ENCODE data around the gene PPP3CA. TPM values are rescaled to one million over a fixed set of nuclear protein-coding genes. Genes with fewer than 3 reads are reported as not detected.

PPP3CA gene
- total RNA-seq, 1 donor from 2014 or later, result 48.0 TPM

DNA sequence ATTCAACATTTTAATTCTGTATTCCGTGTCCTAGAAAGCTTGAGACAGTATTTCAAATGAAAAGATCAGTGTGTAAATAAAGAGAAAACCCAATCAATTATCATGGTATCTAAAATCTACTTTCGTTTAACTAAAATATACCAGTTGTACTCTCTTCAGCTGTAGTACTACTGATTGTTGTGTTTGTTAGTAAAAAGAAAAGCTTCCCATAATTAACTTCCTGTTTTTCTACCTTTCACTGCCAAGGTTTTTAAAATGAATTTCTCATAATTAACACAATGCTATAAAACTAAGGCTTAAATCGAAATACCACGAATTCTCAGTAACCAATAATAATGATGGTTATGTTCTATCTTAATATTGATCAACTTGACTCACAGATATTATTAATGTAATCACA is 37.4 kb downstream of the PPP3CA start:
- Histone ChIP-seq H3K4me1 (peaks cover 21% of the 10 kb centered on the region), H3K27ac (no peak overlapping the region), H3K4me3 (no peak overlapping the region), H3K9me3 (no peaks in the 10 kb centered on the region), H3K36me3 (no peaks in the 10 kb centered on the region), H3K27me3 (no peaks in the 10 kb centered on the region)
- DNase-seq, result no peak
- TF ChIP-seq CTCF (IDR thresholded peaks at IDR 0.05), result no peak
- ATAC-seq, result no peak
- intact Hi-C loops (cut with DNase I), result no loop called here

GRCh38 chr4:101307899-101308298 is 39.4 kb downstream of the PPP3CA start:
- no peak for ATAC-seq
- Histone ChIP-seq H3K27ac (no peak overlapping the region), H3K4me3 (no peak overlapping the region), H3K36me3 (no peaks in the 10 kb centered on the region), H3K9me3 (no peaks in the 10 kb centered on the region), H3K27me3 (no peaks in the 10 kb centered on the region), H3K4me1 (peaks cover 28% of the 10 kb centered on the region)
- no peak for DNase-seq
- intact Hi-C loops (cut with DNase I), result no loop called here
- TF ChIP-seq CTCF (IDR thresholded peaks at IDR 0.05), result no peak

DNA sequence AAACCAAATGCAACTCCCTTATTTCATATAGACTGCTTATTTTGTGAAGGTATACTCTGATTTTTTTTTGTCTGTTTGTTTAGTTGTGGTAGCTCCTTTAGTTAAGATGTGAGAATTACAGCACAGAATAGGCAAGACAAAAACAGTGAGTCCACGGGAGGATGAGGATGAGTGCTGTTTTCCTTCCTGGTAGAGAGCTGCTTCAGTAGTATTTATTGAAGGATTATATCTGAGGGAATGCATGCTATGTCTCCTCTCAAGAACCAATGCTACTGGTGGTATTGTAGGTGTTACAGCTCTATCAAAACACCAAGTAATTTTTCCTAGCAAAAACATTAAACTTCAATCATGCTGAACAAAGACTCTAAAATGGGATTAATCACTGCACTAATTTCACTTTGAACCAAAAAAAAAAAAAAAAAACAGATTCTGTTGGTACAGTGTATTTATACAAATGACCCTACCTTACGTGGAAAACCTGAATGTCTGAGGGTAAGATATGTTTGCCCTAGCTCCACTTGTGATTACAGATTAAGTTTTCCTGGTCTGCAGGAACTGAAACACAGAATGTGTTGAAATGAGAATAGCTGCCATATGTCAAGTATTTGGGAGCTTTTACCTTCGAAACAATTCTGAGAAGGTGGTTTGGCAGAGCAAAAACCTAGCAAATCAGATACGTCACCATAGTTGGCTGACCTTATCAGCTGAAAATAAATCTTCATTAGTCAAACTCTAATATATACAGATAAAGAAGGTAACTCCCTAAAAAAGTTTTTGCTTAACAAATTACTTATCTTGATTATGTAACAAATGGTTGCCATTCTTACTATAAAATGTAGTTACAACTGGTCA is 40.3 kb downstream of the PPP3CA start:
- Histone ChIP-seq H3K27me3 (no peaks in the 10 kb centered on the region), H3K9me3 (no peaks in the 10 kb centered on the region), H3K4me3 (peak overlapping the region; percentile 15), H3K4me1 (peaks cover 28% of the 10 kb centered on the region), H3K36me3 (no peaks in the 10 kb centered on the region), H3K27ac (peak overlapping the region; percentile 15)
- TF ChIP-seq CTCF (IDR thresholded peaks at IDR 0.05), result no peak
- no peak for DNase-seq
- intact Hi-C loops (cut with DNase I), result no loop called here
- ATAC-seq, result peak; percentile 76

DNA sequence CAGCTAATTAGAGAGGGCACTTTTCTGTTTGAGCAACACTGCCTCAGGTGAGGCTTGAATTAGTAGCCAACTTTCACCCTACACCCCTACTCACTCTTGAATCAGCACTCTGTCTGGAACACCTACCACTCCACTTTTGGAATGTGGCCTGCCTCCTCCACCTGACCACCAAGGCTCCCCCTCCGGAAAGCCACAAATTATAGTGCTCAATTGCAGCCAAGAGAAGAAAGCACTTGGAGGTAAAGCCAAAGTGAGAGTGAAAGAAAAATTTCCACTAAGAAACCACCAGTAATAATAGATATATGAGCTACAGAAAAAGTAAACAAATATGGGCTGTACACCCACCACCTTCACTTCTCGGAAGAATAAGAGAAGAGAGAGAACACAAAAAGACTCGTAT is 41.1 kb downstream of the PPP3CA start:
- H3K4me1 ChIP-seq, result peaks cover 28% of the 10 kb centered on the region
- ATAC-seq (peak; percentile 94), DNase-seq (peak; percentile 66)

DNA sequence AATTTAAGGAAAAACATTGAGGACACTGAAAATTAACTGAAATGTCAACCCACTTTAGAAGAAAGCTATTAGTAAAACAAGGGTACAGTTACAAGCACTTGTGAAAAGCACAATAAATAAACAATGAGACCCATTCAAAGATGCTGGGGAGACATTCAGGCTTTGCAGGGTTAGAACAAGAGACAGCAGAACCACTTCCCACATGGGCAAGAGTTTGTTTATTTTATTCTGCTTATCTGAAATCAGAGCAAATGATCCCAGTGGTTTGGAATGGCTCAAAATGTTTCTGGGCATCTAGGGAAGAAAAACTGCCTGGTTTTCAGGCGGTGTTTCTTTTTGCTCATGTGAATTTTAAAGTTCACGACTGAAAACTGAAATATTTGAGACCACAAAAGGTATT is 42.4 kb downstream of the PPP3CA start:
- intact Hi-C loops (cut with DNase I), result no loop called here
- DNase-seq (no peak), ATAC-seq (no peak)
- no peak for TF ChIP-seq CTCF (IDR thresholded peaks at IDR 0.05)
- Histone ChIP-seq H3K27me3 (no peaks in the 10 kb centered on the region), H3K27ac (no peak overlapping the region), H3K4me3 (no peak overlapping the region), H3K36me3 (no peaks in the 10 kb centered on the region), H3K9me3 (no peaks in the 10 kb centered on the region), H3K4me1 (peaks cover 32% of the 10 kb centered on the region)

More for the DNA sequence above, 41.1 kb downstream of the PPP3CA start:
- Histone ChIP-seq H3K4me3 (peak overlapping the region; percentile 15), H3K27ac (peak overlapping the region; percentile 15), H3K27me3 (no peaks in the 10 kb centered on the region), H3K9me3 (no peaks in the 10 kb centered on the region), H3K36me3 (no peaks in the 10 kb centered on the region)
- TF ChIP-seq CTCF (IDR thresholded peaks at IDR 0.05), result no peak
- intact Hi-C loops (cut with DNase I), result no loop called here
